Uterus (tissue), 4 donors: ENCODE measurements around the gene PAWR. TPM values are rescaled to one million over a fixed set of nuclear protein-coding genes. Genes with fewer than 3 reads are reported as not detected.
"Not testable (repeated sequence)": the region's sequence is repeated elsewhere in the genome, so short reads cannot be mapped to it uniquely, and the experiment has no call there.

Experiments
- DNase-seq, 2 donors: peaks; one replicate each; pipeline ENCODE4 v3.0.0-alpha.2; 2019 to 2020
- H3K27ac ChIP-seq, 2 donors: fragments of 200-600 bp; sonication (generic); 1 replicate in 1 of 2; 2 replicates in 1 of 2; pipeline ENCODE4 v1.5.1; 2016 to 2018
- H3K27me3 ChIP-seq, 2 donors: fragments of 200-600 bp; sonication (generic); one replicate each; pipeline ENCODE4 v1.5.1; 2018 to 2019; ENCODE audit warnings: control low read depth in 1 of 2
- H3K36me3 ChIP-seq, 2 donors: fragments of 200-600 bp; sonication (generic); one replicate each; pipeline ENCODE4 v1.5.1; 2019; ENCODE audit warnings: control low read depth in 1 of 2
- H3K4me1 ChIP-seq, 2 donors: fragments of 200-600 bp; sonication (generic); one replicate each; pipeline ENCODE4 v1.5.1; 2018 to 2019; ENCODE audit warnings: control low read depth in 1 of 2
- H3K4me3 ChIP-seq, 2 donors: fragments of 200-600 bp; sonication (generic); 1 replicate in 1 of 2; 2 replicates in 1 of 2; pipeline ENCODE4 v1.5.1; 2018 to 2019; ENCODE audit warnings: mild to moderate bottlenecking in 1 of 2
- H3K9me3 ChIP-seq, 2 donors: fragments of 200-600 bp; sonication (generic); one replicate each; pipeline ENCODE4 v1.5.1; 2019; ENCODE audit warnings: control low read depth in 1 of 2
- CTCF ChIP-seq, 4 experiments: fragments of 200-600 bp in 2 of 4; fragments of 450-650 bp in 2 of 4; sonication (generic) in 2 of 4; IDR thresholded peaks; one replicate each; pipeline ENCODE4 v1.5.1; 2016 to 2019; ENCODE audit warnings: antibody characterized with exemption in 4 of 4, mild to moderate bottlenecking in 2 of 4, moderate library complexity in 1 of 4
- POLR2A ChIP-seq, 2 donors: fragments of 450-650 bp; IDR thresholded peaks; one replicate each; pipeline ENCODE4 v1.6.1; 2016; ENCODE audit warnings: antibody characterized with exemption in 2 of 2, mild to moderate bottlenecking in 1 of 2, moderate library complexity in 1 of 2
- intact Hi-C: fragments of 100-400 bp; cut with DNase I; formaldehyde crosslinking; loops from one replicate; pipeline ENCODE4 v1.15.1; 2023; ENCODE audit warnings: low total_unique reads
- total RNA-seq, 4 donors: library from RNA; depleted of rRNA in 3 of 4; stranded (reverse); fragments of >200 nt in 3 of 4; gene quantifications; one replicate each; pipeline versions ENCODE4 v1.1.0 to v1.2.4, GENCODE V29; 2014 to 2023
- donor health status: DM: yes; HTN: yes; CAD: no.

Gene PAWR
- total RNA-seq, 4 donors from 2014 or later = 54.1 to 144 (median 73.1) TPM

- no peak overlapping the region for H3K4me3 ChIP-seq
- no peak for TF ChIP-seq POLR2A (IDR thresholded peaks at IDR 0.05)
- no peak for TF ChIP-seq CTCF (IDR thresholded peaks at IDR 0.05)
- H3K4me1 ChIP-seq = peaks cover 6 to 8% of the 10 kb centered on the region in 2 donors
- H3K27me3 ChIP-seq = no peaks in the 10 kb centered on the region
- no peaks in the 10 kb centered on the region for H3K36me3 ChIP-seq
- no peak for DNase-seq
- no peaks in the 10 kb centered on the region for H3K9me3 ChIP-seq
- no peak overlapping the region for H3K27ac ChIP-seq
- intact Hi-C loops = no loop called here
These were observed 35.7 kb downstream of the PAWR start for GRCh38 chr12:79655036-79655435.

- H3K36me3 ChIP-seq = no peaks in the 10 kb centered on the region
- no peaks in the 10 kb centered on the region for H3K9me3 ChIP-seq
- peaks cover 4 to 8% of the 10 kb centered on the region in 2 donors for H3K4me1 ChIP-seq
- TF ChIP-seq POLR2A (IDR thresholded peaks at IDR 0.05) (no peak), CTCF (IDR thresholded peaks at IDR 0.05) (no peak)
- DNase-seq = no peak
- intact Hi-C loops = no loop called here
- H3K4me3 ChIP-seq = no peak overlapping the region
- no peak overlapping the region for H3K27ac ChIP-seq
- H3K27me3 ChIP-seq = no peaks in the 10 kb centered on the region
These were observed 38.2 kb downstream of the PAWR start for GRCh38 chr12:79652521-79652920.

- DNase-seq = no peak
- Histone ChIP-seq H3K36me3 (no peaks in the 10 kb centered on the region), H3K4me3 (no peak overlapping the region), H3K4me1 (peaks cover 6 to 8% of the 10 kb centered on the region in 2 donors), H3K9me3 (no peaks in the 10 kb centered on the region), H3K27ac (no peak overlapping the region), H3K27me3 (no peaks in the 10 kb centered on the region)
- intact Hi-C loops = no loop called here
- TF ChIP-seq POLR2A (IDR thresholded peaks at IDR 0.05) = no peak
These were observed 40.3 kb downstream of the PAWR start for GRCh38 chr12:79650440-79650839.

GRCh38 chr12:79648881-79649280 is 41.9 kb downstream of the PAWR start:
- no peaks in the 10 kb centered on the region for H3K9me3 ChIP-seq
- peaks cover 0 to 6% of the 10 kb centered on the region in 2 donors for H3K4me1 ChIP-seq
- intact Hi-C loops = no loop called here
- peak overlapping the region in 1 of 2 donors; percentile 14 for H3K27ac ChIP-seq
- H3K27me3 ChIP-seq = no peaks in the 10 kb centered on the region
- no peaks in the 10 kb centered on the region for H3K36me3 ChIP-seq
- no peak for DNase-seq
- no peak overlapping the region for H3K4me3 ChIP-seq
- TF ChIP-seq POLR2A (IDR thresholded peaks at IDR 0.05) (no peak), CTCF (IDR thresholded peaks at IDR 0.05) (no peak)

GRCh38 chr12:79646843-79647242 is 43.9 kb downstream of the PAWR start:
- intact Hi-C loops, H3K27ac ChIP-seq: not testable (repeated sequence)

GRCh38 chr12:79645235-79645630 is 45.5 kb downstream of the PAWR start:
- H3K27me3 ChIP-seq = no peaks in the 10 kb centered on the region
- intact Hi-C loops = no loop called here
- peaks cover 0 to 6% of the 10 kb centered on the region in 2 donors for H3K4me1 ChIP-seq
- no peaks in the 10 kb centered on the region for H3K36me3 ChIP-seq
- no peaks in the 10 kb centered on the region for H3K9me3 ChIP-seq
- H3K27ac ChIP-seq = no peak overlapping the region
- H3K4me3 ChIP-seq = no peak overlapping the region
- TF ChIP-seq CTCF (IDR thresholded peaks at IDR 0.05) (no peak), POLR2A (IDR thresholded peaks at IDR 0.05) (no peak)
- no peak for DNase-seq

More at GRCh38 chr12:79646843-79647242, 43.9 kb downstream of the PAWR start:
- DNase-seq, H3K9me3 ChIP-seq, H3K36me3 ChIP-seq, H3K4me3 ChIP-seq, H3K27me3 ChIP-seq, H3K4me1 ChIP-seq: not testable (repeated sequence)
